K562 (cell line): ENCODE data around the gene RRP7A. TPM values are rescaled to one million over a fixed set of nuclear protein-coding genes. Genes with fewer than 3 reads are reported as not detected.

ENCODE experiments used
- ARID1B ChIP-seq: fragments of 450-650 bp; IDR thresholded peaks from 2 replicates; pipeline ENCODE4 v1.6.1; 2016; ENCODE audit warnings: antibody characterized with exemption, mild to moderate bottlenecking, inconsistent platforms
- ESRRB ChIP-seq: fragments of 250-450 bp; sonication (Bioruptor Pico); IDR thresholded peaks from 2 replicates; pipeline ENCODE4 v1.5.0; 2020; ENCODE audit warnings: mild to moderate bottlenecking, moderate library complexity, borderline replicate concordance
- HDAC2 ChIP-seq: fragments of 450-650 bp; IDR thresholded peaks from 2 replicates; pipeline ENCODE4 v1.6.1; 2016; ENCODE audit warnings: mild to moderate bottlenecking
- HNRNPH1 ChIP-seq: fragments of 200-400 bp; formaldehyde crosslinking; optimal IDR thresholded peaks from 2 replicates; pipeline ENCODE3; 2017; ENCODE audit warnings: low read depth, mild to moderate bottlenecking, low read length, moderate library complexity
- MLX ChIP-seq, 2 experiments: fragments of 450-650 bp in 1 of 2; sonication (generic) in 1 of 2; formaldehyde crosslinking; conservative IDR thresholded peaks; 2 replicates each; pipeline versions ENCODE4 v1.4.0 to v1.8.1; 2020 to 2022; ENCODE audit warnings: mild to moderate bottlenecking in 1 of 2, missing genetic modification reagents in 1 of 2
- PML ChIP-seq: IDR thresholded peaks from 2 replicates; pipeline ENCODE4 v1.6.1; 2012; ENCODE audit warnings: low read length, inconsistent platforms
- TSC22D4 ChIP-seq: fragments of 450-650 bp; IDR thresholded peaks from 2 replicates; pipeline ENCODE4 v1.6.1; 2016; ENCODE audit warnings: missing genetic modification characterization, missing biosample characterization, control low read depth
- ZNF551 ChIP-seq: fragments of 250-450 bp; sonication (Bioruptor Pico); IDR thresholded peaks from 2 replicates; pipeline ENCODE4 v1.5.0; 2021; ENCODE audit warnings: mild to moderate bottlenecking, moderate library complexity
- polyA plus RNA-seq, 8 experiments: library from polyadenylated mRNA; depleted of rRNA in 4 of 8; stranded (reverse) in 5 of 8; unstranded in 3 of 8; fragments of >200 nt; fragmentation: Nextera tagmentation in 2 of 8; fragmentation: Illumina TruSeq in 1 of 8; extraction: Ambion mirVana in 2 of 8; extraction: Trizol in 1 of 8; gene quantifications; 2 replicates each; pipeline versions ENCODE4 v1.2.1 to v1.2.3, GENCODE V29; 2011 to 2014; ENCODE audit warnings: inconsistent platforms in 1 of 8, missing spikeins in 1 of 8
- total RNA-seq, 7 experiments: library from RNA; depleted of rRNA in 6 of 7; stranded (reverse); fragments of >200 nt in 6 of 7; fragmentation: Illumina TruSeq in 2 of 7; extraction: Trizol in 2 of 7; gene quantifications; 2 replicates each; pipeline versions ENCODE4 v1.2.1 to v1.2.3, GENCODE V29; 2011 to 2021; ENCODE audit warnings: low replicate concordance in 1 of 7
- TF ChIP-seq, protein P1 (sequence below), 2 experiments: IDR thresholded peaks; 2 replicates each; pipeline ENCODE4 v1.6.1; 2012; ENCODE audit warnings: improper control_type of control experiment in 2 of 2, low read depth in 2 of 2, low read length in 2 of 2, borderline replicate concordance in 1 of 2
- TF ChIP-seq, protein P2 (sequence below): sonication (generic); formaldehyde crosslinking; IDR thresholded peaks from 2 replicates; pipeline ENCODE4 v1.5.0; 2020; ENCODE audit warnings: missing genetic modification reagents
- TF ChIP-seq, protein P3 (sequence below): fragments of 250-450 bp; sonication (Bioruptor Pico); IDR thresholded peaks from 2 replicates; pipeline ENCODE4 v1.6.1; 2021; ENCODE audit warnings: mild to moderate bottlenecking

RRP7A gene
- total and polyA plus RNA-seq, 9 of the 15 experiments (the other 6 are each of a cell fraction or from before 2014, with no cell fraction given) = 3.4 to 74.1 (median 40.3) TPM

- TF ChIP-seq, protein P1, sequence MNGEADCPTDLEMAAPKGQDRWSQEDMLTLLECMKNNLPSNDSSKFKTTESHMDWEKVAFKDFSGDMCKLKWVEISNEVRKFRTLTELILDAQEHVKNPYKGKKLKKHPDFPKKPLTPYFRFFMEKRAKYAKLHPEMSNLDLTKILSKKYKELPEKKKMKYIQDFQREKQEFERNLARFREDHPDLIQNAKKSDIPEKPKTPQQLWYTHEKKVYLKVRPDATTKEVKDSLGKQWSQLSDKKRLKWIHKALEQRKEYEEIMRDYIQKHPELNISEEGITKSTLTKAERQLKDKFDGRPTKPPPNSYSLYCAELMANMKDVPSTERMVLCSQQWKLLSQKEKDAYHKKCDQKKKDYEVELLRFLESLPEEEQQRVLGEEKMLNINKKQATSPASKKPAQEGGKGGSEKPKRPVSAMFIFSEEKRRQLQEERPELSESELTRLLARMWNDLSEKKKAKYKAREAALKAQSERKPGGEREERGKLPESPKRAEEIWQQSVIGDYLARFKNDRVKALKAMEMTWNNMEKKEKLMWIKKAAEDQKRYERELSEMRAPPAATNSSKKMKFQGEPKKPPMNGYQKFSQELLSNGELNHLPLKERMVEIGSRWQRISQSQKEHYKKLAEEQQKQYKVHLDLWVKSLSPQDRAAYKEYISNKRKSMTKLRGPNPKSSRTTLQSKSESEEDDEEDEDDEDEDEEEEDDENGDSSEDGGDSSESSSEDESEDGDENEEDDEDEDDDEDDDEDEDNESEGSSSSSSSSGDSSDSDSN (IDR thresholded peaks at IDR 0.05; ENCODE audit: borderline replicate concordance in 1 of 2, low read depth in 2 of 2, low read length in 2 of 2) = peak in 1 of 2 experiments; percentile 60; a peak in 1 of 4 replicates
- TF ChIP-seq HDAC2 = no peak
- no peak for TF ChIP-seq MLX (CRISPR knock-in tag; conservative IDR thresholded peaks at IDR 0.05)
- no peak for TF ChIP-seq HNRNPH1
- no peak for TF ChIP-seq PML
- TF ChIP-seq ZNF551 (CRISPR knock-in tag) = no peak
- TF ChIP-seq, protein P2, sequence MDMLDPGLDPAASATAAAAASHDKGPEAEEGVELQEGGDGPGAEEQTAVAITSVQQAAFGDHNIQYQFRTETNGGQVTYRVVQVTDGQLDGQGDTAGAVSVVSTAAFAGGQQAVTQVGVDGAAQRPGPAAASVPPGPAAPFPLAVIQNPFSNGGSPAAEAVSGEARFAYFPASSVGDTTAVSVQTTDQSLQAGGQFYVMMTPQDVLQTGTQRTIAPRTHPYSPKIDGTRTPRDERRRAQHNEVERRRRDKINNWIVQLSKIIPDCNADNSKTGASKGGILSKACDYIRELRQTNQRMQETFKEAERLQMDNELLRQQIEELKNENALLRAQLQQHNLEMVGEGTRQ (CRISPR knock-in tag) = no peak
- TF ChIP-seq, protein P3, sequence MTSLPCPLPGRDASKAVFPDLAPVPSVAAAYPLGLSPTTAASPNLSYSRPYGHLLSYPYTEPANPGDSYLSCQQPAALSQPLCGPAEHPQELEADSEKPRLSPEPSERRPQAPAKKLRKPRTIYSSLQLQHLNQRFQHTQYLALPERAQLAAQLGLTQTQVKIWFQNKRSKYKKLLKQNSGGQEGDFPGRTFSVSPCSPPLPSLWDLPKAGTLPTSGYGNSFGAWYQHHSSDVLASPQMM = no peak
- no peak for TF ChIP-seq ESRRB (CRISPR knock-in tag)
- no peak for TF ChIP-seq ARID1B
- no peak for TF ChIP-seq TSC22D4 (tag)
Measured at GRCh38 chr22:42500161-42500835, 19.3 kb downstream of the RRP7A start (continued).
